Glomerular endothelial cell (primary cell): ENCODE data around the gene GRAP. TPM values are rescaled to one million over a fixed set of nuclear protein-coding genes. Genes with fewer than 3 reads are reported as not detected.
"Not testable (repeated sequence)": the region's sequence is repeated elsewhere in the genome, so short reads cannot be mapped to it uniquely, and the experiment has no call there.

Experiments used
- DNase-seq: peaks from one replicate; pipeline ENCODE4 v3.0.0-alpha.2; 2011; ENCODE audit warnings: low read depth, low spot score; ENCODE audit errors: extremely low read depth
- total RNA-seq: library from RNA; depleted of rRNA; stranded (reverse); fragments of >200 nt; gene quantifications from 2 replicates; pipeline ENCODE4 v1.2.3, GENCODE V29; 2015

GRAP gene
- 77.6 and 87.3 TPM in 2 replicates for total RNA-seq

DNA sequence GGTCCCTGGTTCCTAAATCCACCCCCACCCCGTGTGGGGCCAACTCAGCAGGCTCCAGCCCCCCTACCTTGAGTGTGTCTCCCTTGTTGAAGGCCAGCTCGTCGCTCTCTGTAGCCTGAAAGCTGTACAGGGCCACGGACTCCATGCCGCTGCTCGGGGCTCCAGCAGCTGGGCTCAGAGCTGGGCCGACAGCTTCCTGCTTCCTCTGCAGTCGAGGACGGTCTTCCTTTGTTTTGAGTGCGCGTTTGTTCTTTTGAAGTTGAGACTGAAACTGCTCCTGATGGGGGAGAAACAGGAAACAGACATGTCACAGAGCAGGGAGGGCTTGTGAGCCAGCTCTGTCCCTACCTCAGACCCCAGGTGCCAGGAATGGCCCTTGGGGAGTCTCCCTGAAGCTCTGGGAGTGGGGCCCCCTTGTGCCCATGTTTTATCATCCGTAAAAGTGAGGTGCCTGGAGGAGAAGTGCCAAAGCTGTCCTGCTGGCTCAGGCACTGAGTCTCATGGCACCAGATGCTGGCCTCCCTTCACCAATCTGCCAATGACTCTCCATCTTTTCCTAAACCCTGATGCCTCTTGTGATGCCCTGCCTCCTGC, at the start of gene GRAP:
Gene GRAP, minus strand, starts transcription at position 176 of the 594 bp plus-strand sequence. Its CDS starts 31 bp downstream, at position 145.
- DNase-seq = not testable (repeated sequence)

GRCh38 chr17:19093684-19094438, 47.1 kb upstream of the GRAP start:
- DNase-seq = not testable (repeated sequence)

DNA sequence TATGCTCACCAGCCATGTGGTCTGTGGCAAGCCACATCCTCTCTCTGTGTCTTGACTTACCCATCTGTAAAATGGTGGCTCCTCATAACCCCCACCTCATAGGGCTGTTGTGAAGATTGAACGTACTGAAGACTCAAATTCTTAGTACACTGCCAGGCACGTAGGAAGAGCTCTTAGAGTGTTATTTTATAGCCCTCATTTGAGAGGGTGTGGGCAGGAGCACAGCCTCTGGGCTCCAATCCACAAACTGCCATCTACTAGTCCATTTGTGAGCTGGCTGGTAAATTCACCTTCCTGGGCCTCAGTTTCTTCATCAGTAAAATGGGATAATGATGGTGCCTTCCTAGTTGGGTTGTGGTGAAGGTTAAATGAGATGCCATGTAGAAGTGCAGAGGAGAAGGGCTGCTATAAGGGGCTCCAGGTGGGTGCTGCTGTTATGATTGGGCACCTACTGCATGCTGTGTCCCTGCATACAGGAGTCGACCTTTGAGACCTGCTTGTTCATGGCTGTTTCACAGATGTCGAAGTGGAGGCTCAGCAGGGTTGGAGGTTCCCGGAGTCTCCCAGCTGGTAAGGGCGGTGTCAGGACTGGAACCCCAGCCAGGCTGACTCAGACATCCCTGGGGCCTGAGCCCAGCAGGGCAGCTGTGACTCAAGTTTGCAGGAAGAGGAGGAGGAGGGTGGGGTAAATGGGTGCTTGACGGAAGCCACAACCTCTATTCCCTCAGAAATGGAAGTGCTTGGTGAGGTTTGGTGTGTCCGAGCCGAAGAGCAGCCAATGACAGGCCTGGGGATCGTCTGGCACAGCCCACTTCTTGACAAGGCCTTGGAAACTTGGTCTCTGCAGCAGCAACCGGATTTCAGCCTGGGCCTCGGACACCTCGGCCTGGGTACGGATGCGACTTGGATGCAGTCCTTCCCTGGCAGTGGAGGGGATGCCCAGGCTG, 46.3 kb upstream of the GRAP start:
- not testable (repeated sequence) for DNase-seq

GRCh38 chr17:19090058-19090772, 43.5 kb upstream of the GRAP start:
- not testable (repeated sequence) for DNase-seq

- not testable (repeated sequence) for DNase-seq
Measured at GRCh38 chr17:19088804-19089685, 42.3 kb upstream of the GRAP start.

DNA sequence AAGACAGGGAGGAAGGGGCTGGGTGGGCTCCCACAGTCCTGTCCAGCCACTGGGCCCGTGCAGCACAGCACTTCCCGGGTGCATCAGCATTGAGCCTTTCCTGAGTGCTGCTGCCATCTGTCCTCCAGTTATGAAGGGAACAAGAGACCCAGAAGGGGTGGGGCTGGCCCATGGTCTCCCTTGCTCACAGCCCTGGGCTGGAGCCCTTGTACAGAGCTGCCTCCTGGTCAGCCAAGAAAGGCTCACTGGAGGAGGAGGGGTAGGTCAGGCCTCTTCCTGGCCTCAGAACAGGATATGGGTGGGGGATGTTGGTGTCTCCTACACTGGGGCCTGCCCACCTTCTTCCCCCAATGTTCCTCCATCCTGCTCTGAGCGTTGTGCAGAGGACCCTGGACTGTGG, 30.6 kb upstream of the GRAP start:
- DNase-seq = not testable (repeated sequence)

- DNase-seq = not testable (repeated sequence)
Measured at GRCh38 chr17:19076398-19077192, 29.8 kb upstream of the GRAP start.

DNA sequence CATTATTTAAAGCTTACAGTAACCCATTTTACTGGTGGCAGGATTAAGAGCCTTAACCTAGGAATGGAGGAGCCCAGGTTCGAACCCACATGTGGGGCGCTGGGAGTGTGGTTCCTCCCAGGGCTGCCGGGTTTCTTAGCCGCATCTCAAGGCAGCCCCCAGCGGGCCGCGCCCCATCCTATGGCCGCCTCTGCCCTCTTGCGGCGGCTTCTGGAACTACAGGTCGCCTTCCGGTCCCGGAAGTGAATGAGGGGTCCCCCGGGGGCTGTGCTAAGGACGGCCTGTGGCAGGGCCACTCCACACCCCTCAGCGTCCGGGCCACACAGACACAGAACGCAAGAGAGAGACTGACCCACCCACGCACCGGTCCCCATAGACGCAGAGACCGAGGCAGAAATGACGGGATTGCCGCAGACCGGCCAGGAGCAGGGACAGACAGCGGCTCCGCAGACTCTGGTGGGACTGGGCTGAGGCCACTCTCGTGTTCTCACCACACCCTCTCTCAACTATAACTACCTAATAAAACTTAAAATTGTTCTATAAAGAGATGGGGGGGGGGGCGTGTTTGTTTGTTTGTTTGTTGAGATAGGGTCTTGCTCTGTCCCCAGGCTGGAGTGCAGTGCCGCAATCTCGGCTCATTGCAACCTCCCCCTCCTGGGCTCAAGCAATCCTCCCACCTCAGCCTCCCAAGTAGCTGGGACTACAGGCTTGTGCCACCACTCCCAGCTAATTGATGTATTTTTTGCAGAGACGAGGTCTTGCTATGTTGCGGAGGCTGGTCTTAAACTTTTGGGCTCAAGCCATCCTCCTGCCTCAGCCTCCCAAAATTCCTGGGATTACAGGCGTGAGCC, 23.8 kb upstream of the GRAP start:
- DNase-seq = not testable (repeated sequence)

DNA sequence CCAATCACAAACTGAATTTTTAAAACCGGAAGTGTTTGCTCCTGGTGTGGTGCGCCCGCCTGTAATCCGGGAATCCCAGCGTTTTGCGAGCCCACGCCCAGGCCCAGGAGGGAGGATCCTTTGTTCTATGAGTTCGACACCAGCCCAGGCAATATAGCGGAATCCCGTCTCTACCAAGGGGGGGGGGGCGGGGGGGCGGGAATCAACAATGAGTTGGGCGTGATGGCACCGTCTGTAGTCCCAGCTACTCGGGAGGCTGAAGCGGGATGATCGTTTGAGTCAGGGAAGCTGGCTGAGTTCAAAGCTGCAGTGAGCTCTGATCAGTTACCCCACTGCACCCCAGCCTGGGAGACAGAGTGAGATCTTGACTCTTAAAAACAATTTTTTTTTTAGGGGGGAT, 17.6 kb upstream of the GRAP start:
- not testable (repeated sequence) for DNase-seq

DNA sequence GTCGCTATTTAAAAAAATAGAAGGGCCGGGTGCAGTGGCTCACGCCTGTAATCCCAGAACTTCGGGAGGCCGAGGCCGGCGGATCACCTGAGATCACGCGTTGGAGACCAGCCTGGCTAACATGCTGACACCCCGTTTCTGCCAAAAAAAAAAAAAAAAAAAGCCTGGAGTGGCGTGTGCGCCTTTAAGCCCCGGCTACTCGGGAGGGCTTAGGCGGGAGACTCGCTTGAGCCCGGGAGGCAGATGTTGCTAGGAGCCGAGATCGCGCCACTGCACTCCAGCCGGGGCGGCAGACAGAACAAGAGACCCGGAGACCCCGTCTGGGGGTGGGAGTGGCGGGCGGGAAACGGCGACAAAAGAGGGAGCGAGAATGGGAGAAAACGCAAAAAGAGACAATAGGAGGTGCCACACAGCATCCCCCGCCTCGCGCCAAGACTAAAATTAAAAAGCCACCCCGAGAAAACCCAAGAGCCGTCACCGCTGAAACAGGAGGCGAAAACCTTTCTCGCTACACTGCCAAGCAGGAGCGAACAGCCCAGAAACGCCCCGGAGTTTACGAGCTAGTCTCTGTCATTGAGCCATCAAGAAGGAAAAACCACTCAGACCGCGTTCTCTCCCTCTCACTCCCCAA, 16.7 kb upstream of the GRAP start:
- DNase-seq = not testable (repeated sequence)

DNA sequence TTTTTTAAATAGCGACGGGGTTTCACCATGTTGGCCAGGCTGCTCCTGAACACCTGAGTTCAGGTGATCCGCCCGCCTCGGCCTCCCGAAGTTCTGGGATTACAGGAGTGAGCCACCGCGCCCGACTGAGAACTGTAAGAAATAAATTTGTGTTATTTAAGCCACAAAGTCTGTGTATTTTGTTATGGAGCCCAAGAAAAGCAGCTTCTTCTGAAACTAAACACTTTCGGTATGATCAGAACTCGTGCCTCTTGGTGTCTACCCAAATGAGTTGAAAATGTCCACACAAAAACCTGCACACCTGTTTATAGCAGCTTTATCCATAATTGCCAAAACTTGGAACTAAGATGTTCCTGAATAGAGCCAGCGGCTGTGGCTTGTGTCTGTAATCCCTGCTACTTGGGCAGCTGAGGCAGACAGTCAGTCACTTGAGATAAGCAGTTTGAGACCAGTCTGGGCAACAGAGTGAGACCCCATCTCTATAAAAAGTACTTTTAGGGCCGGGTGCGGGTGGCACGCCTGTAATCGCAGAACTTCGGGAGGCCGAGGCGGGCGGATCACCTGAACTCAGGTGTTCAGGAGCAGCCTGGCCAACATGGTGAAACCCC, 16.1 kb upstream of the GRAP start:
- DNase-seq = not testable (repeated sequence)

GRCh38 chr17:19062009-19062717, 15.4 kb upstream of the GRAP start:
- not testable (repeated sequence) for DNase-seq

DNA sequence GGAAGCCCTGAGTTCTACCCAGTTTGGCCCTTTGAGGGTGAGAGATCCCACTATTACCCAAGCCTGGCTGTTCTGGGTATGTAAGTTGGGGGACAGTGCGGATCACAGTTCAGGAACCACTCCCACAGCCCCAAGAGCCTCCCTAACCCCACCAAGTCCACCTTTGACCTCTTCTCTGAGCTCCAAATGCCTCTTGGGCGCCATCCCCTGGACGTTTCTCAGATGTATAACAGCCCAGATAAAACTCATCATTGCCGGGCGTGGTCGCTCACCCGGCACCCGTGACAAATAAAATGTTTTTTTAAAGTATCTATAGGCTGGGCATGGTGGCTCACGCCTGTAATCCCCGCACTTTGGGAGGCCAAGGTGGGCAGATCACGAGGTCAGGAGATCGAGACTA, 8.7 kb upstream of the GRAP start:
- not testable (repeated sequence) for DNase-seq

- not testable (repeated sequence) for DNase-seq
Measured at GRCh38 chr17:19048826-19049225, 2.1 kb upstream of the GRAP start.

- DNase-seq = not testable (repeated sequence)
Measured at GRCh38 chr17:19047510-19047909, 753 bp upstream of the GRAP start.

DNA sequence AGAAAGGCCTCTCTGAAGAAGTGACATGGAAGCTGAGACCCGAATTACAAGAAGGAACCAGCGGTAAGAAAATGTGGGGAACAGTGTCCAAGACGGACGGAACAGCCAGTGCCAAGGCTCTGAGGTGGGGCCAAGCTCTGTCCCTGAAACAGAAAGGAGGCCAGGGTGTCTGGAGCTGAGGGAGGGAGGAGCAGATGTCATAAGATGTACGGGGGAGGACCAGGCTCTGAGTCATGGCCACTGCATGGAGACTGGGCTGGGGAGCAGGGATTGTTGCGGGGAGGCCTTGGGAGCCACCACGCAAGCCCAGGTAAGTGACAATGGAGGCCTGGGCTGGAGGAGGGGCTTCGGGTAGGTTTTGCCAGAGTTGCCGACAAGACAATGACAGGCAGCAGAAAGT, 2.1 kb downstream of the GRAP start:
- not testable (repeated sequence) for DNase-seq
